Naive thymus-derived CD8-positive, alpha-beta T cell (primary cell): ENCODE data around the gene BRSK2. TPM values are rescaled to one million over a fixed set of nuclear protein-coding genes. Genes with fewer than 3 reads are reported as not detected.
"Not testable (repeated sequence)": the region's sequence is repeated elsewhere in the genome, so short reads cannot be mapped to it uniquely, and the experiment has no call there.

Experiments
- ATAC-seq, 2 donors: fragments of 150-1000 bp; cut with Tn5 transposase in 1 of 2; sonication (Bioruptor Pico), chemical (Tn5 transposase) in 1 of 2; 1 replicate in 1 of 2; 2 replicates in 1 of 2; pipeline ENCODE4 v1.10.0; 2021; ENCODE audit warnings: mild to moderate bottlenecking in 2 of 2, moderate library complexity in 2 of 2
- POLR2A ChIA-PET: fragments of 350-600 bp; sonication (Branson Sonifier 250); formaldehyde crosslinking; loops from one replicate; lab custom pipeline; 2021; ENCODE audit warnings: antibody characterized with exemption; lab: Charles Lee
- DNase-seq, 10 donors: peaks; one replicate each; pipeline versions ENCODE4 v3.0.0 to v3.0.0-alpha.2; 2020 to 2022
- H3K27ac Mint-ChIP-seq, 10 donors: one replicate each; pipeline ENCODE4 v1.8.0; 2020 to 2022; ENCODE audit warnings: mild to moderate bottlenecking in 10 of 10, mixed read lengths in 10 of 10, moderate library complexity in 4 of 10, inconsistent platforms in 1 of 10
- H3K27me3 Mint-ChIP-seq, 5 donors: one replicate each; pipeline ENCODE4 v1.8.0; 2021 to 2022; ENCODE audit warnings: mixed read lengths in 5 of 5
- H3K36me3 Mint-ChIP-seq, 3 donors: one replicate each; pipeline ENCODE4 v1.8.0; 2020 to 2022; ENCODE audit warnings: mixed read lengths in 3 of 3, mild to moderate bottlenecking in 2 of 3, inconsistent platforms in 1 of 3
- H3K4me1 Mint-ChIP-seq, 4 donors: one replicate each; pipeline ENCODE4 v1.8.0; 2021 to 2022; ENCODE audit warnings: mixed read lengths in 4 of 4
- H3K4me3 Mint-ChIP-seq, 10 donors: one replicate each; pipeline ENCODE4 v1.8.0; 2020 to 2022; ENCODE audit warnings: mild to moderate bottlenecking in 10 of 10, mixed read lengths in 10 of 10, moderate library complexity in 6 of 10, inconsistent platforms in 1 of 10
- H3K9me3 Mint-ChIP-seq, 9 donors: one replicate each; pipeline ENCODE4 v1.8.0; 2020 to 2022; ENCODE audit warnings: mixed read lengths in 9 of 9, mild to moderate bottlenecking in 3 of 9, inconsistent platforms in 1 of 9, moderate library complexity in 1 of 9
- polyA plus RNA-seq, 3 donors: library from polyadenylated mRNA; unstranded; fragments of 300-500 nt; fragmentation: Illumina TruSeq; gene quantifications; one replicate each; pipeline ENCODE4 v1.2.3, GENCODE V29; 2021
- total RNA-seq, 8 experiments: library from RNA in 2 of 8; stranded (reverse) in 2 of 8; gene quantifications; one replicate each; pipeline ENCODE4 v1.2.3 and lab custom pipeline; 2021 to 2026

BRSK2 gene
- total and polyA plus RNA-seq, 5 experiments from 2014 or later: 0.42 to 1.3 TPM; not detected in 3

GRCh38 chr11:1503708-1504104, 114.0 kb downstream of the BRSK2 start:
- Mint-ChIP-seq H3K4me3 (no peak overlapping the region), H3K4me1 (peaks cover 23 to 62% (median 46%) of the 10 kb centered on the region in 4 donors), H3K9me3 (no peaks in the 10 kb centered on the region), H3K36me3 (peaks cover 0 to 20% (median 13%) of the 10 kb centered on the region in 3 donors), H3K27me3 (no peaks in the 10 kb centered on the region), H3K27ac (peak overlapping the region in 2 of 10 donors; percentile 51 to 53)
- ATAC-seq (no peak), DNase-seq (no peak)
- POLR2A ChIA-PET: no interaction called here

GRCh38 chr11:1504138-1504537, 114.4 kb downstream of the BRSK2 start:
- DNase-seq: no peak
- H3K4me1 Mint-ChIP-seq: peaks cover 21 to 62% (median 44%) of the 10 kb centered on the region in 4 donors
- no peak for ATAC-seq
- no peaks in the 10 kb centered on the region for H3K9me3 Mint-ChIP-seq
- peak overlapping the region in 2 of 10 donors; percentile 6 to 51 for H3K27ac Mint-ChIP-seq
- no peak overlapping the region for H3K4me3 Mint-ChIP-seq
- H3K36me3 Mint-ChIP-seq: peaks cover 0 to 15% (median 9%) of the 10 kb centered on the region in 3 donors
- H3K27me3 Mint-ChIP-seq: no peaks in the 10 kb centered on the region
- POLR2A ChIA-PET: no interaction called here

GRCh38 chr11:1504581-1505290, 115.0 kb downstream of the BRSK2 start:
- POLR2A ChIA-PET: no interaction called here
- DNase-seq: no peak
- Mint-ChIP-seq H3K4me3 (no peak overlapping the region), H3K36me3 (peaks cover 0 to 13% (median 9%) of the 10 kb centered on the region in 3 donors), H3K27me3 (no peaks in the 10 kb centered on the region), H3K9me3 (no peaks in the 10 kb centered on the region), H3K4me1 (peaks cover 25 to 65% (median 49%) of the 10 kb centered on the region in 4 donors), H3K27ac (peak overlapping the region in 1 of 10 donors; percentile 51)
- no peak for ATAC-seq

- Mint-ChIP-seq H3K27ac (peak overlapping the region in 2 of 10 donors; percentile 14 to 44), H3K27me3 (no peaks in the 10 kb centered on the region), H3K4me3 (no peak overlapping the region), H3K4me1 (peaks cover 24 to 64% (median 50%) of the 10 kb centered on the region in 4 donors), H3K9me3 (no peaks in the 10 kb centered on the region), H3K36me3 (peaks cover 0 to 10% (median 4%) of the 10 kb centered on the region in 3 donors)
- ATAC-seq (no peak), DNase-seq (no peak)
- POLR2A ChIA-PET: no interaction called here
Observed at GRCh38 chr11:1505480-1505879, 115.7 kb downstream of the BRSK2 start.

- no peak for ATAC-seq
- Mint-ChIP-seq H3K27ac (peak overlapping the region in 3 of 10 donors; percentile 45 to 73 (median 53)), H3K27me3 (no peaks in the 10 kb centered on the region), H3K9me3 (no peaks in the 10 kb centered on the region), H3K36me3 (peaks cover 0 to 2% (median 0%) of the 10 kb centered on the region in 3 donors), H3K4me1 (peaks cover 15 to 64% (median 49%) of the 10 kb centered on the region in 4 donors), H3K4me3 (no peak overlapping the region)
- DNase-seq: no peak
- POLR2A ChIA-PET: no interaction called here
Observed at GRCh38 chr11:1506981-1507380, 117.2 kb downstream of the BRSK2 start.

- no peaks in the 10 kb centered on the region for H3K27me3 Mint-ChIP-seq
- peaks cover 17 to 68% (median 54%) of the 10 kb centered on the region in 4 donors for H3K4me1 Mint-ChIP-seq
- no peak for ATAC-seq
- peaks cover 0 to 2% (median 0%) of the 10 kb centered on the region in 3 donors for H3K36me3 Mint-ChIP-seq
- POLR2A ChIA-PET: no interaction called here
- peak overlapping the region in 4 of 10 donors; percentile 3 to 69 (median 35) for H3K27ac Mint-ChIP-seq
- DNase-seq: no peak
- H3K4me3 Mint-ChIP-seq: peak overlapping the region in 1 of 10 donors; percentile 73
- H3K9me3 Mint-ChIP-seq: no peaks in the 10 kb centered on the region
Observed at GRCh38 chr11:1507381-1508140, 117.8 kb downstream of the BRSK2 start.

- no peaks in the 10 kb centered on the region for H3K27me3 Mint-ChIP-seq
- H3K4me1 Mint-ChIP-seq: peaks cover 18 to 69% (median 55%) of the 10 kb centered on the region in 4 donors
- peak overlapping the region in 3 of 10 donors; percentile 66 to 76 (median 75) for H3K27ac Mint-ChIP-seq
- POLR2A ChIA-PET: no interaction called here
- DNase-seq (no peak), ATAC-seq (no peak)
- H3K9me3 Mint-ChIP-seq: no peaks in the 10 kb centered on the region
- H3K36me3 Mint-ChIP-seq: no peaks in the 10 kb centered on the region
- no peak overlapping the region for H3K4me3 Mint-ChIP-seq
Observed at GRCh38 chr11:1508491-1508891, 118.8 kb downstream of the BRSK2 start.

GRCh38 chr11:1508986-1509385, 119.3 kb downstream of the BRSK2 start:
- POLR2A ChIA-PET: no interaction called here
- Mint-ChIP-seq H3K9me3 (no peaks in the 10 kb centered on the region), H3K27me3 (no peaks in the 10 kb centered on the region), H3K4me3 (peak overlapping the region in 2 of 10 donors; percentile 5 to 23), H3K36me3 (no peaks in the 10 kb centered on the region), H3K4me1 (peaks cover 21 to 71% (median 56%) of the 10 kb centered on the region in 4 donors), H3K27ac (peak overlapping the region in 4 of 10 donors; percentile 53 to 76 (median 70))
- ATAC-seq (no peak), DNase-seq (no peak)

GRCh38 chr11:1509626-1510255, 120.0 kb downstream of the BRSK2 start:
- no peaks in the 10 kb centered on the region for H3K27me3 Mint-ChIP-seq
- peaks cover 0 to 3% (median 0%) of the 10 kb centered on the region in 3 donors for H3K36me3 Mint-ChIP-seq
- peaks cover 25 to 75% (median 61%) of the 10 kb centered on the region in 4 donors for H3K4me1 Mint-ChIP-seq
- POLR2A ChIA-PET: no interaction called here
- DNase-seq (no peak), ATAC-seq (no peak)
- H3K9me3 Mint-ChIP-seq: no peaks in the 10 kb centered on the region
- H3K4me3 Mint-ChIP-seq: peak overlapping the region in 1 of 10 donors; percentile 23
- peak overlapping the region in 3 of 10 donors; percentile 53 to 76 (median 75) for H3K27ac Mint-ChIP-seq

- H3K9me3 Mint-ChIP-seq, POLR2A ChIA-PET, DNase-seq, H3K36me3 Mint-ChIP-seq, ATAC-seq, H3K4me3 Mint-ChIP-seq, H3K27me3 Mint-ChIP-seq, H3K27ac Mint-ChIP-seq: not testable (repeated sequence)
- peaks cover 25 to 75% (median 65%) of the 10 kb centered on the region in 4 donors for H3K4me1 Mint-ChIP-seq
Observed at GRCh38 chr11:1510351-1510750, 120.6 kb downstream of the BRSK2 start.

GRCh38 chr11:1510928-1511327, 121.2 kb downstream of the BRSK2 start:
- Mint-ChIP-seq H3K36me3 (peaks cover 0 to 3% (median 0%) of the 10 kb centered on the region in 3 donors), H3K4me3 (no peak overlapping the region), H3K27ac (peak overlapping the region in 2 of 10 donors; percentile 34 to 52), H3K9me3 (no peaks in the 10 kb centered on the region), H3K4me1 (peaks cover 25 to 79% (median 70%) of the 10 kb centered on the region in 4 donors), H3K27me3 (no peaks in the 10 kb centered on the region)
- POLR2A ChIA-PET: no interaction called here
- no peak for ATAC-seq
- DNase-seq: no peak

- peak overlapping the region in 1 of 10 donors; percentile 69 for H3K27ac Mint-ChIP-seq
- no peak for DNase-seq
Observed at GRCh38 chr11:1511937-1512496, 122.3 kb downstream of the BRSK2 start.

More at GRCh38 chr11:1511937-1512496, 122.3 kb downstream of the BRSK2 start:
- H3K4me1 Mint-ChIP-seq: peaks cover 32 to 81% (median 71%) of the 10 kb centered on the region in 4 donors
- H3K36me3 Mint-ChIP-seq: peaks cover 0 to 3% (median 0%) of the 10 kb centered on the region in 3 donors
- no peaks in the 10 kb centered on the region for H3K27me3 Mint-ChIP-seq
- peak overlapping the region in 1 of 10 donors; percentile 62 for H3K4me3 Mint-ChIP-seq
- H3K9me3 Mint-ChIP-seq: no peaks in the 10 kb centered on the region
- ATAC-seq: no peak
- POLR2A ChIA-PET: no interaction called here
